ENCODE measurements around the gene NPPB. TPM values are rescaled to one million over a fixed set of nuclear protein-coding genes. Genes with fewer than 3 reads are reported as not detected.
"Not testable (repeated sequence)": the region's sequence is repeated elsewhere in the genome, so short reads cannot be mapped to it uniquely, and the experiment has no call there.

The NPPB gene
- total RNA-seq, 1 experiment from 2014 or later, result 0.35 TPM

DNA sequence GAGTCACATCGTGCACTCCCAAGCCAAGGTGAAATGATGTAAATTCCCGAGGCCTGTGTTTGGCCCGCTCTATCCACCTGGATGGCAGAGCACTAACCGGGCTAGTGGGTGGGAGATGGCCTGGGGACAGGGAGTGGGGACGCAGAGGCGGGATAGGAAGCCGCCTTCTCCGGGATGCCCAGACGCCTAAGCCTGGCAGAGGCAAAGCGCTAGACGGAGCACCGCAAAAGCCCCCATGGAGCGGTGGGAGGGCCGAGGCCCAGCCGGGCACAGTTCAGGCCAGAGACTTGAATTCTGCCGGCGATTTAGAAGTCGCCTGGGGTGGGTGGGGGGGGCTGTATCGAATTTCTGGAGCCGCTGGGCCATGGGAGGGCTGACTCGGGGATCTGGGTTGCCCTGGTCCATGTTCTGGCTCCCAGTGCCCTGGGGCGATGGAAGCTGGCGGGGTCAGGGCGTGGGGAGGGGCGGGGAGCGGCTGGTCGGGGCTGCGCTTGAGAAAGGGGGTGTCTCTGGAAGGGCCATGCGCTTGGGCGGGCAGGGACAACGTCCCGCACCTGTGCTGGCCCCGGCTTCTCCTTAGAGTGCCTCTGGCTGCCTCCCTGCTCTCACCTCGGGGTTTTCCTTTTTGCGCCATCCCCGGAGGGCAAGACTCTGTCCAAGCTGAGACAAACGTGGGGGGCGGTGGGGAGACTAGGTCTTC, 39.5 kb upstream of the NPPB start:
- H4K5ac ChIP-seq (ENCODE audit: insufficient read length, low read depth, low read length), result no peak overlapping the region
- H2BK15ac ChIP-seq (ENCODE audit: low read depth, low read length), result no peak overlapping the region
- H4K91ac ChIP-seq (ENCODE audit: insufficient read length, low read depth, low read length), result no peak overlapping the region
- no peak overlapping the region for H3K4ac ChIP-seq (ENCODE audit: low read depth, low read length)
- H4K20me1 ChIP-seq (ENCODE audit: control insufficient read depth, insufficient read depth, insufficient read length), result no peaks in the 10 kb centered on the region
- Mint-ChIP-seq H3K27me3 (ENCODE audit: low read depth) (peaks cover 7% of the 10 kb centered on the region), H3K27ac (no peak overlapping the region), H3K4me1 (peaks cover 4 to 11% of the 10 kb centered on the region in 2 experiments), H3K36me3 (ENCODE audit: insufficient read depth in 1 of 3, low read depth in 3 of 3) (no peaks in the 10 kb centered on the region), H3K9me3 (no peaks in the 10 kb centered on the region), H3K4me3 (peak overlapping the region in 1 of 2 experiments; percentile 29; a peak in 1 of 5 replicates)
- TF ChIP-seq, protein P1, sequence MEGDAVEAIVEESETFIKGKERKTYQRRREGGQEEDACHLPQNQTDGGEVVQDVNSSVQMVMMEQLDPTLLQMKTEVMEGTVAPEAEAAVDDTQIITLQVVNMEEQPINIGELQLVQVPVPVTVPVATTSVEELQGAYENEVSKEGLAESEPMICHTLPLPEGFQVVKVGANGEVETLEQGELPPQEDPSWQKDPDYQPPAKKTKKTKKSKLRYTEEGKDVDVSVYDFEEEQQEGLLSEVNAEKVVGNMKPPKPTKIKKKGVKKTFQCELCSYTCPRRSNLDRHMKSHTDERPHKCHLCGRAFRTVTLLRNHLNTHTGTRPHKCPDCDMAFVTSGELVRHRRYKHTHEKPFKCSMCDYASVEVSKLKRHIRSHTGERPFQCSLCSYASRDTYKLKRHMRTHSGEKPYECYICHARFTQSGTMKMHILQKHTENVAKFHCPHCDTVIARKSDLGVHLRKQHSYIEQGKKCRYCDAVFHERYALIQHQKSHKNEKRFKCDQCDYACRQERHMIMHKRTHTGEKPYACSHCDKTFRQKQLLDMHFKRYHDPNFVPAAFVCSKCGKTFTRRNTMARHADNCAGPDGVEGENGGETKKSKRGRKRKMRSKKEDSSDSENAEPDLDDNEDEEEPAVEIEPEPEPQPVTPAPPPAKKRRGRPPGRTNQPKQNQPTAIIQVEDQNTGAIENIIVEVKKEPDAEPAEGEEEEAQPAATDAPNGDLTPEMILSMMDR (conservative IDR thresholded peaks at IDR 0.05), result no peak
- no peak overlapping the region for H3T11ph ChIP-seq (ENCODE audit: low read length)
- no CpG with 5 or more reads among the region's 38 CpGs for WGBS (ENCODE audit: extremely low coverage, insufficient read length, low lambda C conversion rate)
- H2BK120ac ChIP-seq (ENCODE audit: low read depth, low read length, poor library complexity, severe bottlenecking), result no peak overlapping the region
- H2BK5ac ChIP-seq (ENCODE audit: insufficient read length, low read length), result no peak overlapping the region
- no peak overlapping the region for H3K27ac ChIP-seq (ENCODE audit: insufficient read length, low read depth, low read length)
- no peak overlapping the region for H3K9ac ChIP-seq (ENCODE audit: extremely low read depth, insufficient read length, low read length)
- H3K18ac ChIP-seq (ENCODE audit: insufficient read length, low read depth, low read length), result no peak overlapping the region
- no peaks in the 10 kb centered on the region for H3K79me2 ChIP-seq (ENCODE audit: insufficient read depth, low read length)
- H2AK5ac ChIP-seq (ENCODE audit: insufficient read length, low read length), result no peak overlapping the region
- H3K9me3 ChIP-seq (ENCODE audit: control insufficient read depth, low read depth, low read length), result no peaks in the 10 kb centered on the region
- no peak for DNase-seq
- H2AFZ ChIP-seq (ENCODE audit: low read length), result no peak overlapping the region
- H2BK20ac ChIP-seq (ENCODE audit: low read depth, low read length, poor library complexity, severe bottlenecking), result no peak overlapping the region
- H3K79me1 ChIP-seq (ENCODE audit: insufficient read depth, low read depth, low read length, poor library complexity, severe bottlenecking), result no peaks in the 10 kb centered on the region
- no peak overlapping the region for H3K23ac ChIP-seq (ENCODE audit: insufficient read length, low read depth, low read length)
- H2BK12ac ChIP-seq (ENCODE audit: insufficient read length, low read depth, low read length), result no peak overlapping the region
- H4K8ac ChIP-seq (replicated peaks; ENCODE audit: insufficient read length, low read depth, low read length), result no peak overlapping the region
- no peak overlapping the region for H3K4me2 ChIP-seq (ENCODE audit: insufficient read depth, insufficient read length, low read length)
- H3K14ac ChIP-seq (ENCODE audit: insufficient read depth, low read length), result no peak overlapping the region
- H3K56ac ChIP-seq (ENCODE audit: insufficient read length, low read depth, low read length), result no peak overlapping the region
- H3K4me1 ChIP-seq (ENCODE audit: insufficient read depth, low read length), result peaks cover 4% of the 10 kb centered on the region; the same call in 1 of the 2 replicates
- H3K23me2 ChIP-seq (ENCODE audit: insufficient read length, low read depth, low read length, poor library complexity, severe bottlenecking), result no peaks in the 10 kb centered on the region
- no peaks in the 10 kb centered on the region for H3K27me3 ChIP-seq (ENCODE audit: insufficient read depth, low read length)

DNA sequence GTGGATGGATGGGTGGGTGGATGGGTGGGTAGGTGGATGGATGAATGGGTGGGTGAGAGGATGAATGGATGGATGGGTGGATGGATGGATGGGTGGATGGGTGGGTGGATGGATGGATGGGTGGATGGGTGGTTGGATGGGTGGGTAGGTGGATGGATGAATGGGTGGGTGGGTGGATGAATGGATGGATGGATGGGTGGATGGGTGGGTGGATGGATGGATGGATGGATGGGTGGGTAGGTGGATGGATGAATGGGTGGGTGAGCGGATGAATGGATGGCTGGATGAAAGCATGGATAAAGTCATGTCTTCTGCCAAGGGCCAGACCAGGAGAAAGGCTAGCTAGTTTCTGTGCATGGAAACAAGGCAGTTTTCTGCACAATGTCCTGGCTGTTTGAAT, 35.8 kb upstream of the NPPB start:
- not testable (repeated sequence) for H4K5ac ChIP-seq (ENCODE audit: insufficient read length, low read depth, low read length); H3K9ac ChIP-seq (ENCODE audit: extremely low read depth, insufficient read length, low read length); H3K27ac Mint-ChIP-seq; H3K27ac ChIP-seq (ENCODE audit: insufficient read length, low read depth, low read length); H3K27me3 ChIP-seq (ENCODE audit: insufficient read depth, low read length); H3K4me3 Mint-ChIP-seq; H3K4me1 Mint-ChIP-seq; H3K9me3 ChIP-seq (ENCODE audit: control insufficient read depth, low read depth, low read length); H4K8ac ChIP-seq (replicated peaks; ENCODE audit: insufficient read length, low read depth, low read length); H3K27me3 Mint-ChIP-seq (ENCODE audit: low read depth); H3K56ac ChIP-seq (ENCODE audit: insufficient read length, low read depth, low read length); H3K4me2 ChIP-seq (ENCODE audit: insufficient read depth, insufficient read length, low read length); H2BK12ac ChIP-seq (ENCODE audit: insufficient read length, low read depth, low read length); DNase-seq; H2BK120ac ChIP-seq (ENCODE audit: low read depth, low read length, poor library complexity, severe bottlenecking); H2BK20ac ChIP-seq (ENCODE audit: low read depth, low read length, poor library complexity, severe bottlenecking); H3T11ph ChIP-seq (ENCODE audit: low read length); H3K23ac ChIP-seq (ENCODE audit: insufficient read length, low read depth, low read length); H3K79me2 ChIP-seq (ENCODE audit: insufficient read depth, low read length); H2AFZ ChIP-seq (ENCODE audit: low read length); H3K14ac ChIP-seq (ENCODE audit: insufficient read depth, low read length); H2AK5ac ChIP-seq (ENCODE audit: insufficient read length, low read length); H3K4ac ChIP-seq (ENCODE audit: low read depth, low read length); H3K9me3 Mint-ChIP-seq; H3K23me2 ChIP-seq (ENCODE audit: insufficient read length, low read depth, low read length, poor library complexity, severe bottlenecking); H4K20me1 ChIP-seq (ENCODE audit: control insufficient read depth, insufficient read depth, insufficient read length); H3K79me1 ChIP-seq (ENCODE audit: insufficient read depth, low read depth, low read length, poor library complexity, severe bottlenecking); H2BK5ac ChIP-seq (ENCODE audit: insufficient read length, low read length); H3K18ac ChIP-seq (ENCODE audit: insufficient read length, low read depth, low read length); H3K4me1 ChIP-seq (ENCODE audit: insufficient read depth, low read length); H4K91ac ChIP-seq (ENCODE audit: insufficient read length, low read depth, low read length); H2BK15ac ChIP-seq (ENCODE audit: low read depth, low read length); H3K36me3 Mint-ChIP-seq (ENCODE audit: insufficient read depth in 1 of 3, low read depth in 3 of 3)
- no CpG with 5 or more reads among the region's 1 CpG for WGBS (ENCODE audit: extremely low coverage, insufficient read length, low lambda C conversion rate)
